GM23248 (cell line): ENCODE results near the gene GNA14. TPM values are rescaled to one million over a fixed set of nuclear protein-coding genes. Genes with fewer than 3 reads are reported as not detected.

Source experiments
- DNase-seq: peaks from one replicate; pipeline ENCODE4 v3.0.0-alpha.2; 2015
- H2AFZ ChIP-seq: fragments of 200-600 bp; sonication (generic); 2 replicates; pipeline ENCODE4 v1.6.1; 2016; ENCODE audit warnings: antibody characterized with exemption
- H3F3A ChIP-seq: fragments of 200-600 bp; sonication (generic); 2 replicates; pipeline ENCODE4 v1.6.1; 2016; ENCODE audit warnings: mild to moderate bottlenecking, antibody characterized with exemption, mixed run types; ENCODE audit not compliant: insufficient read depth
- H3K27ac ChIP-seq: fragments of 200-600 bp; sonication (generic); 2 replicates; pipeline ENCODE4 v1.5.1; 2016; ENCODE audit warnings: mild to moderate bottlenecking
- H3K27me3 ChIP-seq: fragments of 200-600 bp; sonication (generic); replicated peaks from 2 replicates; pipeline ENCODE4 v1.6.1; 2016; ENCODE audit warnings: mild to moderate bottlenecking; ENCODE audit not compliant: insufficient read depth
- H3K36me3 ChIP-seq: fragments of 200-600 bp; sonication (generic); 2 replicates; pipeline ENCODE4 v1.6.1; 2016; ENCODE audit warnings: low read depth, mild to moderate bottlenecking
- H3K4me1 ChIP-seq: fragments of 200-600 bp; sonication (generic); 2 replicates; pipeline ENCODE4 v1.6.1; 2016; ENCODE audit warnings: mild to moderate bottlenecking; ENCODE audit not compliant: insufficient read depth
- H3K4me2 ChIP-seq: fragments of 200-600 bp; sonication (generic); one replicate; pipeline ENCODE4 v1.6.1; 2016; ENCODE audit warnings: mild to moderate bottlenecking; ENCODE audit not compliant: unreplicated experiment
- H3K4me3 ChIP-seq: fragments of 200-600 bp; sonication (generic); 2 replicates; pipeline ENCODE4 v1.5.1; 2016; ENCODE audit warnings: mild to moderate bottlenecking
- H3K79me2 ChIP-seq: fragments of 200-600 bp; sonication (generic); 2 replicates; pipeline ENCODE4 v1.6.1; 2016; ENCODE audit warnings: mild to moderate bottlenecking; ENCODE audit not compliant: insufficient read depth
- H3K9ac ChIP-seq: fragments of 200-600 bp; sonication (generic); 2 replicates; pipeline ENCODE4 v1.6.1; 2016; ENCODE audit warnings: mild to moderate bottlenecking
- H3K9me2 ChIP-seq: fragments of 200-600 bp; sonication (generic); 2 replicates; pipeline ENCODE4 v1.6.1; 2016; ENCODE audit warnings: mixed run types, mild to moderate bottlenecking, moderate library complexity; ENCODE audit not compliant: insufficient read depth
- H3K9me3 ChIP-seq: fragments of 200-600 bp; sonication (generic); one replicate; pipeline ENCODE4 v1.6.1; 2017; ENCODE audit warnings: low read depth
- H4K20me1 ChIP-seq: fragments of 200-600 bp; sonication (generic); 2 replicates; pipeline ENCODE4 v1.6.0; 2016; ENCODE audit not compliant: insufficient read depth
- EZH2 ChIP-seq: fragments of 200-600 bp; sonication (generic); IDR thresholded peaks from 2 replicates; pipeline ENCODE4 v1.6.1; 2018; ENCODE audit warnings: antibody characterized with exemption, mild to moderate bottlenecking; ENCODE audit not compliant: insufficient read depth, poor library complexity, severe bottlenecking
- EZH2phosphoT487 ChIP-seq: fragments of 200-600 bp; sonication (generic); IDR thresholded peaks from 2 replicates; pipeline ENCODE4 v1.6.1; 2018; ENCODE audit warnings: antibody characterized with exemption, moderate library complexity, mild to moderate bottlenecking, low read depth; ENCODE audit not compliant: insufficient read depth
- whole genome bisulfite sequencing, 2 experiments: methylation state at CpG; one replicate each; pipeline ENCODE4 v1.1.6; 2015 to 2017; ENCODE audit warnings: low lambda C conversion rate in 2 of 2, low coverage in 1 of 2; ENCODE audit errors: missing lambda C conversion rate in 2 of 2; 5-methylcytosine and 5-hydroxymethylcytosine counted together
- in situ Hi-C: fragments of 300-500 bp; cut with MboI; formaldehyde crosslinking; loops from 2 replicates; pipeline ENCODE4 v1.15.0; 2020
- polyA plus RNA-seq: library from polyadenylated mRNA; unstranded; fragments of >200 nt; fragmentation: Nextera tagmentation; extraction: Ambion mirVana; gene quantifications from 2 replicates; pipeline ENCODE4 v1.2.1, GENCODE V29; 2016
- total RNA-seq: library from RNA; depleted of rRNA; stranded (reverse); fragments of >200 nt; shearing (Covaris generic); gene quantifications from 2 replicates; pipeline ENCODE4 v1.2.3, GENCODE V29; 2014

Gene GNA14
- total and polyA plus RNA-seq, 2 experiments from 2014 or later: 0.11 to 0.24 TPM

DNA sequence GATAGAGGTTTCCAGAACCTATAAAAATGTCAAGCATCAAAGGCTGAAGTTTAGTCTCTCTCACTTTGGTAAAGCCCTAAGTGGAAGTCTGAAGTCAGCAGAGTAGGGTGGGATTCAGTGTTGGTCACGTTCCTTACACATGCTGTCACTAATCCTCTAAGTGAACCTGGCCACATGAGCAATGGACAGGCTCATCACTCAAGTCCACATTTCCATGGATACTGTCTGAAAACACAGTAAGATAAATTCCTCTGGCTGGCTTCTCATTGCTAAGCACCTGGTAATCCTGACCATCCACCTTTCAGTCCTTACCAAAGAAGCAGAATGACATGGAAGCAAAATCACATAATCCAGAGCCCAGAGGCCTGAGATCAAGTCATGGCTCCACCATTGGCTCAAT, 43.8 kb downstream of the GNA14 start:
- Histone ChIP-seq H3F3A (no peaks in the 10 kb centered on the region), H3K4me1 (no peaks in the 10 kb centered on the region), H3K4me3 (no peak overlapping the region), H3K27me3 (peaks cover 5% of the 10 kb centered on the region; the same call in 1 of the 2 replicates), H3K9me2 (no peaks in the 10 kb centered on the region), H3K4me2 (no peak overlapping the region), H3K9me3 (no peaks in the 10 kb centered on the region), H3K36me3 (no peaks in the 10 kb centered on the region), H4K20me1 (no peaks in the 10 kb centered on the region), H3K9ac (no peak overlapping the region), H3K27ac (no peak overlapping the region), H3K79me2 (no peaks in the 10 kb centered on the region), H2AFZ (no peak overlapping the region)
- TF ChIP-seq EZH2phosphoT487 (no peak), EZH2 (no peak)
- 47 to 60% methylated on average over 1 of the region's 1 CpG for WGBS, 2 experiments
- in situ Hi-C loops: no loop called here
- DNase-seq: no peak

DNA sequence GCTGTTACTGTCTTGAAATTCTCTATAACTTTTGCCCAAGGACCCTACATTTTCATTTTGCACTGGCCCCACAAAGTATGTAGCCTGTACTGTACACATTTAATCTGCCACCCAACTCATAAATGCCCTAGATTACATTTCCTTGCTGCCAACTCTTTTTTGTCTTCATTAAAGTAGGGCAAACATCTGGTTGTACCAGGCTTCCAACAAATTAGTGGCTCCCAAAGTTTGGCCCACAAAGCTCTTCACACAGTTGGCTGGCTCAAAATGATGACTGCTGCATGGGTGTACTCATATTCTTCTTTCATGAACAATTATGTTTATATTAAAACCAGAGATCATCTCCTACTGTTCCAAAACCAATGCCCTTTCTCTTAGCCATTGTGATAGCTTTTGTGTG, 45.3 kb downstream of the GNA14 start:
- Histone ChIP-seq H3K36me3 (no peaks in the 10 kb centered on the region), H3K9me2 (no peaks in the 10 kb centered on the region), H3K9me3 (no peaks in the 10 kb centered on the region), H3K4me1 (no peaks in the 10 kb centered on the region), H3K4me2 (no peak overlapping the region), H3K4me3 (no peak overlapping the region), H3F3A (no peaks in the 10 kb centered on the region), H3K27me3 (peaks cover 5% of the 10 kb centered on the region; the same call in 1 of the 2 replicates), H3K27ac (no peak overlapping the region), H2AFZ (no peak overlapping the region), H3K9ac (no peak overlapping the region), H4K20me1 (no peaks in the 10 kb centered on the region), H3K79me2 (no peaks in the 10 kb centered on the region)
- in situ Hi-C loops: no loop called here
- TF ChIP-seq EZH2phosphoT487 (no peak), EZH2 (no peak)
- DNase-seq: no peak

DNA sequence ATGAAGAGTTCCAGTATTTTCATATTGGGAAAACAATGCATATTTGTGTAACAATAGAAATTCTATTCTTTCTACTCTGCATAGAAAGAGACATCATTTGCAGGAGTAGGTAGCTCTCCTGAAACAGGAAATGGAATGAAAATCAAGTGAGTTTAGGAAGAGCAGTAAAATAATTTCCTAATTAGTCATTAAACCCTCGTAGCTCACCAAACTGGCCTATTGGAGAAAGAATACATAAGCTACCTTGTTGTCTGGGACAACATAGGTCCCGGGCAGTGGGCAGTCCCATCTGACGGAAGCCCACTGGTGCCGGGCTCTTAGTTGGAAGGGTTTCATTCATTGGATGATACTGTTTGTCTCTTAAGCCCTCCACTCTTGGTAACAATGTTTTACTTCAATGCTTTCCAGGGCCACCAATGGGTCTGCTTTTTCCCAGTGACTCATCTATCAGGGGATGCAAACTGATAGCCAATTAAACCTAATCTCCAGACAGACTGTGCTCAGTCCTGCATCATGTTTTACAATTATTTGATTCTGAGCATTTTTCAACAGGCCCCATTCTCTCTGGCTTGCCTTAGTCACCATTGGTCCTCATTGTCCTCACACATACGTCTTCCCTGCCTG, 46.5 kb downstream of the GNA14 start:
- no peaks in the 10 kb centered on the region for H3K79me2 ChIP-seq
- DNase-seq: no peak
- no peaks in the 10 kb centered on the region for H3K9me2 ChIP-seq
- no peak overlapping the region for H3K4me2 ChIP-seq
- H3K4me3 ChIP-seq: no peak overlapping the region
- H3K27me3 ChIP-seq: peaks cover 7% of the 10 kb centered on the region; the same call in 1 of the 2 replicates
- H4K20me1 ChIP-seq: no peaks in the 10 kb centered on the region
- no peak overlapping the region for H2AFZ ChIP-seq
- no peak overlapping the region for H3K9ac ChIP-seq
- TF ChIP-seq EZH2: no peak
- no peaks in the 10 kb centered on the region for H3K4me1 ChIP-seq
- H3F3A ChIP-seq: no peaks in the 10 kb centered on the region
- no peaks in the 10 kb centered on the region for H3K9me3 ChIP-seq
- WGBS, 2 experiments: 67 to 75% methylated on average over 5 of the region's 5 CpGs
- in situ Hi-C loops: no loop called here
- no peaks in the 10 kb centered on the region for H3K36me3 ChIP-seq
- no peak overlapping the region for H3K27ac ChIP-seq

DNA sequence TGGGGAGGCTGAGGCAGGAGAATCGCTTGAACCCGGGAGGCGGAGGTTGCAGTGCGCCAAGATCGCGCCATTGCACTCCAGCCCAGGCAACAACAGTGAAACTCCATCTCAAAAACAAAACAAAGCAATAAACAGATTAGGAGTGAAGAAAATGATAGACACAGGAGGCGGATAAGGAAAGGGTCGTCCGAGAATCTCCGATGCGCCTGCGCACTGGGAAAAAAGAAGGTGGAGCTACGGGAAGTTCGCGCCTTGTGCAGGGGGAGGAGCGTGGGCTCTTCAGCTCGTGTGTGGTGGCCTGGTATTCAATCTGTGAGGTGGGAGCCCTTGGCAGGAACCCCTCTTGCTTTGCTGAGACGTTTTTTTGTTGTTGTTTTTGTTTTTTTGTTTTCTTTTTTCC, 47.3 kb downstream of the GNA14 start:
- 80 to 81% methylated on average over 18 of the region's 18 CpGs for WGBS, 2 experiments
- no peak for DNase-seq
- peaks cover 9% of the 10 kb centered on the region; the same call in 1 of the 2 replicates for H3K27me3 ChIP-seq
- no peak overlapping the region for H3K4me2 ChIP-seq
- no peak for TF ChIP-seq EZH2phosphoT487
- TF ChIP-seq EZH2: no peak
- H3K4me3 ChIP-seq: no peak overlapping the region
- no peak overlapping the region for H3K9ac ChIP-seq
- no peaks in the 10 kb centered on the region for H3K9me2 ChIP-seq
- H3F3A ChIP-seq: no peaks in the 10 kb centered on the region
- H4K20me1 ChIP-seq: no peaks in the 10 kb centered on the region
- H3K79me2 ChIP-seq: no peaks in the 10 kb centered on the region
- no peaks in the 10 kb centered on the region for H3K9me3 ChIP-seq
- no peak overlapping the region for H3K27ac ChIP-seq
- H3K4me1 ChIP-seq: no peaks in the 10 kb centered on the region
- H2AFZ ChIP-seq: no peak overlapping the region
- in situ Hi-C loops: no loop called here
- no peaks in the 10 kb centered on the region for H3K36me3 ChIP-seq

DNA sequence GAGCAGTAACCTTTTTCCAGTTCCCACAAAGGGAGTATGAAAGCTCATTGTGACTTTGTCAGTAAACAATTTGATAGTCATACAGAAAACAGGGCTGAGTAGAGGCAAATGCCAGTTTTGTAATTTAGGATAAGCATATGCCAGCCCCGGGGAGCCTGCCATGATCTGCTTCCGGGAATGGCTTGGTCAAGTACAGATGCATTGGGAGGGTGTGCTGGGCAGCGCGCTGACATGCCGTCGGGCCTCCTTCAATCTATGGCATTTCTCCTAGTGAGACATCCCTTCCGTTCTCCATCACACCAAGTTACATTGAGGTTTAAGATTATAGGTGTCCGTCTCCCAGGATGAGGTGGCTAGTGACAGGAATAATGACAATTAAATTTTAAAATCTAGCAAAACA, 48.6 kb downstream of the GNA14 start:
- Histone ChIP-seq H3K4me1 (no peaks in the 10 kb centered on the region), H3K36me3 (no peaks in the 10 kb centered on the region), H3K4me2 (no peak overlapping the region), H3K9me2 (no peaks in the 10 kb centered on the region), H3F3A (no peaks in the 10 kb centered on the region), H3K4me3 (no peak overlapping the region), H3K79me2 (no peaks in the 10 kb centered on the region), H2AFZ (no peak overlapping the region), H3K9me3 (no peaks in the 10 kb centered on the region), H4K20me1 (no peaks in the 10 kb centered on the region), H3K27ac (no peak overlapping the region), H3K9ac (no peak overlapping the region), H3K27me3 (0 out of 2 replicates have a peak, but pooled peaks cover 6% of the 10 kb centered on the region)
- DNase-seq: no peak
- in situ Hi-C loops: no loop called here
- TF ChIP-seq EZH2 (no peak), EZH2phosphoT487 (no peak)
- WGBS, 2 experiments: 41 to 44% methylated on average over 8 of the region's 8 CpGs
